NT2/D1 (cell line): Measurements from ENCODE around the gene GSTA2.

Experiments used
- SUZ12 ChIP-seq: IDR thresholded peaks from 2 replicates; pipeline ENCODE4 v1.6.1; 2011; ENCODE audit not compliant: insufficient read length, insufficient read depth; ENCODE audit errors: extremely low read depth
- YY1 ChIP-seq: IDR thresholded peaks from 2 replicates; pipeline ENCODE4 v1.6.1; 2011; ENCODE audit not compliant: insufficient read length, insufficient read depth
- ZNF274 ChIP-seq: IDR thresholded peaks from 2 replicates; pipeline ENCODE4 v1.6.1; 2011; ENCODE audit warnings: mild to moderate bottlenecking, low read depth, low read length

- no peak for TF ChIP-seq YY1
- no peak for TF ChIP-seq ZNF274
- TF ChIP-seq SUZ12 = no peak
Observed at GRCh38 chr6:52752310-52752709, 11.0 kb downstream of the GSTA2 start.
